ENCODE measurements around the gene APBB2.
"Not testable (repeated sequence)": the region's sequence is repeated elsewhere in the genome, so short reads cannot be mapped to it uniquely, and the experiment has no call there.

Gene APBB2

GRCh38 chr4:41002309-41002708 lies 212.0 kb downstream of the APBB2 start:
- DNase-seq, result no peak

- no peak for DNase-seq
Measured at GRCh38 chr4:41000356-41000755, 214.0 kb downstream of the APBB2 start.

- no peak for DNase-seq
Measured at GRCh38 chr4:40998675-40999358, 215.5 kb downstream of the APBB2 start.

- no peak for DNase-seq
Measured at GRCh38 chr4:40995850-40996249, 218.5 kb downstream of the APBB2 start.

- peak; percentile 21 for DNase-seq
Measured at GRCh38 chr4:40994321-40994720, 220.0 kb downstream of the APBB2 start.

- DNase-seq, result not testable (repeated sequence)
Measured at GRCh38 chr4:40993296-40993693, 221.0 kb downstream of the APBB2 start.

- DNase-seq, result peak; percentile 75
Measured at GRCh38 chr4:40992472-40993295, 221.7 kb downstream of the APBB2 start.

- no peak for DNase-seq
Measured at GRCh38 chr4:40991908-40992307, 222.4 kb downstream of the APBB2 start.

GRCh38 chr4:40990899-40991265 lies 223.5 kb downstream of the APBB2 start:
- peak; percentile 8 for DNase-seq

GRCh38 chr4:40990236-40990898 lies 224.0 kb downstream of the APBB2 start:
- no peak for DNase-seq

- no peak for DNase-seq
Measured at GRCh38 chr4:40987151-40987550, 227.2 kb downstream of the APBB2 start.

GRCh38 chr4:40986375-40986774 lies 228.0 kb downstream of the APBB2 start:
- no peak for DNase-seq

- no peak for DNase-seq
Measured at GRCh38 chr4:40984051-40984450, 230.3 kb downstream of the APBB2 start.

GRCh38 chr4:40980318-40980883 lies 233.9 kb downstream of the APBB2 start:
- DNase-seq, result no peak

GRCh38 chr4:40978548-40978947 lies 235.8 kb downstream of the APBB2 start:
- no peak for DNase-seq

- no peak for DNase-seq
Measured at GRCh38 chr4:40976343-40976742, 238.0 kb downstream of the APBB2 start.

GRCh38 chr4:40972722-40973121 lies 241.6 kb downstream of the APBB2 start:
- DNase-seq, result no peak

GRCh38 chr4:40971338-40971737 lies 243.0 kb downstream of the APBB2 start:
- no peak for DNase-seq

GRCh38 chr4:40969501-40969900 lies 244.8 kb downstream of the APBB2 start:
- DNase-seq, result no peak

GRCh38 chr4:40967550-40967949 lies 246.8 kb downstream of the APBB2 start:
- DNase-seq, result no peak

GRCh38 chr4:40966091-40966490 lies 248.3 kb downstream of the APBB2 start:
- DNase-seq, result no peak

GRCh38 chr4:40963897-40964478 lies 250.4 kb downstream of the APBB2 start:
- no peak for DNase-seq

GRCh38 chr4:40962551-40963180 lies 251.7 kb downstream of the APBB2 start:
- no peak for DNase-seq
